Heart left ventricle (tissue), 13 donors: ENCODE data around the gene FREM1.

Source experiments
- POLR2A ChIP-seq, 2 donors: fragments of 450-650 bp; IDR thresholded peaks; one replicate each; pipeline ENCODE4 v1.6.1; 2017; ENCODE audit warnings: antibody characterized with exemption in 2 of 2, mild to moderate bottlenecking in 2 of 2, moderate library complexity in 2 of 2
- TF ChIP-seq, protein P1 (sequence below), 12 donors: fragments of 200-600 bp; sonication (generic) in 4 of 12; IDR thresholded peaks; one replicate each; pipeline versions ENCODE4 v1.5.0 to v1.8.0; 2018 to 2022; ENCODE audit warnings: antibody characterized with exemption in 12 of 12, mild to moderate bottlenecking in 5 of 12
- donor health status: ischemic (EF 13 %, LVEDD 7.1; RV severe dilation, severe dysfunction).
- donor health status: DM: no; HTN: yes; CAD: no.
- donor health status: DM: no; HTN: no; CAD: no.
- donor health status: ischemic (EF 25% LVEDD 6.9; RV normal size, moderate dysfunction).
- donor health status: ischemic (EF 25% LVEDD 5.7; RV mildly dilated, moderate dysfunction).
- donor health status: ischemic (EF 35%, LVEDD 5.7; RV mildly dilated, moderate dysfunction).
- donor health status: nonischemic (EF 11% LVEDD 7.7; RV severe dilation, severe dysfunction).
- donor health status: DM: yes; HTN: yes; CAD: no.
- donor health status: PGD.
- donor health status: ischemic (EF 29% LVEDD 5.4; RV normal size, mild dysfunction).
- donor health status: nonischemic (EF 23%, LVEDD 6.1; RV moderate dilation, normal function).

DNA sequence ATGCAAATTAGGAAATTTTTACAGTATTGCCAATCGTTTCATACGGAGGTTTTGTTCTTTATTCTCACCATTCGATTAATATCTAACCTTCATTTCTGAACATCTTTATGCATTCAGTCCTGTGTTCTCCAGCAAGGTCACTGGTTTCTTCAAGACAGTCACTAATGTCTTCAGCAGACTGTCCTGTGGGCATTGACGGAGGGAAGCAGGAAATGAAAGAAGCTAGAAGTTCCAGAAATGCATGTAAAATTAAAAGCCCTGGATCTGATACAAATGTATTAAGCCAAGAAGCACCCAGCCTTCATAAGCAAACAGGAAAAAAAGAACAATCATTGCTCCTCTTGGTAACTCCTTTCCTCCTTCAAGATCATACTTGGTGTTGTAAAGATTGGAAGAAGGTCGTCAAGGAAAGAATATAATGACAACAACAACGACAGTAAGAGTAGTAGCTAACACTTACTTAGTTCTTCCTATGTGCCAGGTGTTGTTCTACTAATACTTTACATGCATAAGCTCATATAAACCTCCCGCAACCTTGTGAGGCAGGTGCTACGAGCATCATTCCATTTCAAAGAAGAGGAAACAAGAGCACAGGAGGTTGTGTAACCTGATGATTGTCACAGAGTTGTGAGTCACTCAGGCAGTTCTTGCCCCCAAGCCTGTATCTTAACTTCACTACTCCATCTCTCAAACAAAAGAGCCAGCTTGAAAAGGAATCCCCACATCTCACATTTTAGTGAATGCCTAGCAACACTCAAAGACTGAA, 127.8 kb downstream of the FREM1 start:
- TF ChIP-seq, protein P1, sequence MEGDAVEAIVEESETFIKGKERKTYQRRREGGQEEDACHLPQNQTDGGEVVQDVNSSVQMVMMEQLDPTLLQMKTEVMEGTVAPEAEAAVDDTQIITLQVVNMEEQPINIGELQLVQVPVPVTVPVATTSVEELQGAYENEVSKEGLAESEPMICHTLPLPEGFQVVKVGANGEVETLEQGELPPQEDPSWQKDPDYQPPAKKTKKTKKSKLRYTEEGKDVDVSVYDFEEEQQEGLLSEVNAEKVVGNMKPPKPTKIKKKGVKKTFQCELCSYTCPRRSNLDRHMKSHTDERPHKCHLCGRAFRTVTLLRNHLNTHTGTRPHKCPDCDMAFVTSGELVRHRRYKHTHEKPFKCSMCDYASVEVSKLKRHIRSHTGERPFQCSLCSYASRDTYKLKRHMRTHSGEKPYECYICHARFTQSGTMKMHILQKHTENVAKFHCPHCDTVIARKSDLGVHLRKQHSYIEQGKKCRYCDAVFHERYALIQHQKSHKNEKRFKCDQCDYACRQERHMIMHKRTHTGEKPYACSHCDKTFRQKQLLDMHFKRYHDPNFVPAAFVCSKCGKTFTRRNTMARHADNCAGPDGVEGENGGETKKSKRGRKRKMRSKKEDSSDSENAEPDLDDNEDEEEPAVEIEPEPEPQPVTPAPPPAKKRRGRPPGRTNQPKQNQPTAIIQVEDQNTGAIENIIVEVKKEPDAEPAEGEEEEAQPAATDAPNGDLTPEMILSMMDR (IDR thresholded peaks at IDR 0.05), result no peak
- no peak for TF ChIP-seq POLR2A (IDR thresholded peaks at IDR 0.05)
